PC-3 (cell line): ENCODE measurements around the gene TMEM69.

Experiments
- EZH2 ChIP-seq: fragments of 300-600 bp; sonication (generic); IDR thresholded peaks from one replicate; pipeline ENCODE4 v1.6.1; 2017; ENCODE audit warnings: antibody characterized with exemption, mild to moderate bottlenecking, low read length; ENCODE audit not compliant: unreplicated experiment
- EZH2phosphoT487 ChIP-seq: fragments of 300-600 bp; sonication (generic); IDR thresholded peaks from 2 replicates; pipeline ENCODE4 v1.6.1; 2018; ENCODE audit warnings: mild to moderate bottlenecking, antibody characterized with exemption, low read length, borderline replicate concordance
- TF ChIP-seq, protein P1 (sequence below): fragments of 300-600 bp; sonication (generic); conservative IDR thresholded peaks from 2 replicates; pipeline ENCODE4 v1.5.1; 2017; ENCODE audit warnings: antibody characterized with exemption, low read depth, mild to moderate bottlenecking, low read length

DNA sequence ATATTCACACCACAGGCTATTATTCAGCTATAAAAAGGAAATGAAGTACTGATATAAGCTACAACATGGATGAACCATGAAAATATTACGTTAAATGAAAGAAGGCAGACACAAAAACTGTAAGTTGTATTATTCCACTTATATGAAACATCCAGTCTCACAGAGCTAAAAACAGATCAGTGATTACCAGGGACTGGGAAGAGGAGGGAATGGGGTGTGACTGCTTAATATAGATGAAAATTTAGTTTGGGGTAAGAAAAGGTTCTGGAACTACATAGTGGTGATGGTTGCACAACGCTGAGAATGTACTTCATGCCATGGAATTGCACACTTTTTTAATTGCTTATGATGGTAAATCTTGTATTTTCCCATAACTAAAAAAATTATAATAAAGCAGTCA, 21.1 kb upstream of the TMEM69 start:
- TF ChIP-seq, protein P1, sequence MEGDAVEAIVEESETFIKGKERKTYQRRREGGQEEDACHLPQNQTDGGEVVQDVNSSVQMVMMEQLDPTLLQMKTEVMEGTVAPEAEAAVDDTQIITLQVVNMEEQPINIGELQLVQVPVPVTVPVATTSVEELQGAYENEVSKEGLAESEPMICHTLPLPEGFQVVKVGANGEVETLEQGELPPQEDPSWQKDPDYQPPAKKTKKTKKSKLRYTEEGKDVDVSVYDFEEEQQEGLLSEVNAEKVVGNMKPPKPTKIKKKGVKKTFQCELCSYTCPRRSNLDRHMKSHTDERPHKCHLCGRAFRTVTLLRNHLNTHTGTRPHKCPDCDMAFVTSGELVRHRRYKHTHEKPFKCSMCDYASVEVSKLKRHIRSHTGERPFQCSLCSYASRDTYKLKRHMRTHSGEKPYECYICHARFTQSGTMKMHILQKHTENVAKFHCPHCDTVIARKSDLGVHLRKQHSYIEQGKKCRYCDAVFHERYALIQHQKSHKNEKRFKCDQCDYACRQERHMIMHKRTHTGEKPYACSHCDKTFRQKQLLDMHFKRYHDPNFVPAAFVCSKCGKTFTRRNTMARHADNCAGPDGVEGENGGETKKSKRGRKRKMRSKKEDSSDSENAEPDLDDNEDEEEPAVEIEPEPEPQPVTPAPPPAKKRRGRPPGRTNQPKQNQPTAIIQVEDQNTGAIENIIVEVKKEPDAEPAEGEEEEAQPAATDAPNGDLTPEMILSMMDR: no peak
- TF ChIP-seq EZH2 (no peak), EZH2phosphoT487 (no peak)
